HCT116 (cell line): ENCODE results near the gene C1orf105. TPM values are rescaled to one million over a fixed set of nuclear protein-coding genes. Genes with fewer than 3 reads are reported as not detected.

Experiments
- ATAC-seq: fragments of 200-7000 bp; cut with Tn5 transposase; 2 replicates; pipeline ENCODE4 v1.9.1; 2020; ENCODE audit warnings: mild to moderate bottlenecking, moderate library complexity
- BruUV-seq: library from RNA; stranded (reverse); fragments of 400-500 nt; replicated peaks from 2 replicates; lab custom pipeline; 2021; lab: Mats Ljungman, UMichigan
- CTCF ChIA-PET: fragments of 300-600 bp; sonication (Branson Sonifier 250); formaldehyde crosslinking; loops from one replicate; lab custom pipeline; 2021; ENCODE audit warnings: antibody characterized with exemption; lab: Charles Lee
- POLR2A ChIA-PET: fragments of 300-600, 350-600 bp; sonication (Branson Sonifier 250); formaldehyde crosslinking; loops from one replicate; lab custom pipeline; 2021; ENCODE audit warnings: antibody characterized with exemption; lab: Charles Lee
- RAD21 ChIA-PET, 2 experiments: fragments of 300-600 bp; sonication (Branson Sonifier 250); formaldehyde crosslinking; loops; one replicate each; lab custom pipeline; 2023; ENCODE audit warnings: low total read pairs in 2 of 2; ENCODE audit not compliant: uncharacterized antibody in 2 of 2, unreplicated experiment in 2 of 2, low non-redundant PET in 1 of 2; lab: Charles Lee
- DNase-seq: peaks from one replicate; pipeline ENCODE4 v3.0.0-alpha.2; 2010; ENCODE audit warnings: low read depth, low spot score
- H2AFZ ChIP-seq: fragments of 200-600 bp; shearing (Covaris generic), sonication (generic); 2 replicates; pipeline ENCODE4 v1.6.1; 2017; ENCODE audit warnings: low read depth, mixed run types, mixed read lengths, antibody characterized with exemption, low read length; ENCODE audit not compliant: poor library complexity, severe bottlenecking
- H3K27ac ChIP-seq: 2 replicates; pipeline ENCODE4 v1.5.1; 2012; ENCODE audit warnings: low read depth, low read length
- H3K27me3 ChIP-seq: fragments of 200-600 bp; sonication (generic); 2 replicates; pipeline ENCODE4 v1.6.1; 2016; ENCODE audit warnings: mixed run types, low read length, mixed read lengths; ENCODE audit not compliant: insufficient read depth
- H3K36me3 ChIP-seq, 2 experiments: fragments of 200-500 bp in 1 of 2; fragments of 200-600 bp in 1 of 2; sonication (Bioruptor generic) in 1 of 2; sonication (generic) in 1 of 2; 2 replicates each; pipeline versions ENCODE4 v1.5.1 to v1.6.1; 2014 to 2016; ENCODE audit warnings: low read length in 2 of 2, inconsistent platforms in 1 of 2, mixed read lengths in 1 of 2, mixed run types in 1 of 2; ENCODE audit not compliant: insufficient read depth in 2 of 2, control insufficient read depth in 1 of 2
- H3K4me1 ChIP-seq, 2 experiments: fragments of 200-600 bp in 1 of 2; sonication (generic) in 1 of 2; 2 replicates each; pipeline versions ENCODE4 v1.5.1 to v1.6.1; 2012 to 2017; ENCODE audit warnings: low read length in 2 of 2, inconsistent platforms in 1 of 2, mild to moderate bottlenecking in 1 of 2, mixed read lengths in 1 of 2, mixed run types in 1 of 2, moderate library complexity in 1 of 2; ENCODE audit not compliant: insufficient read depth in 2 of 2, control insufficient read depth in 1 of 2
- H3K4me2 ChIP-seq: fragments of 200-600 bp; sonication (generic); 2 replicates; pipeline ENCODE4 v1.6.1; 2017; ENCODE audit warnings: mixed run types, low read length, mixed read lengths
- H3K4me3 ChIP-seq, 2 experiments: fragments of 200-600 bp in 1 of 2; sonication (generic) in 1 of 2; replicated peaks in 1 of 2; 2 replicates each; pipeline ENCODE4 v1.5.1; 2011 to 2016; ENCODE audit warnings: low read length in 2 of 2, control low read depth in 1 of 2, low read depth in 1 of 2, mild to moderate bottlenecking in 1 of 2, mixed read lengths in 1 of 2, mixed run types in 1 of 2
- H3K79me2 ChIP-seq: fragments of 200-600 bp; sonication (generic); 2 replicates; pipeline ENCODE4 v1.6.1; 2017; ENCODE audit warnings: mild to moderate bottlenecking, mixed run types, low read length, moderate library complexity, mixed read lengths; ENCODE audit not compliant: insufficient read depth
- H3K9ac ChIP-seq: fragments of 200-600 bp; sonication (generic); 2 replicates; pipeline ENCODE4 v1.6.1; 2016; ENCODE audit warnings: low read length, mixed read lengths
- H3K9me2 ChIP-seq: fragments of 200-600 bp; sonication (generic), shearing (Covaris generic); 2 replicates; pipeline ENCODE4 v1.6.1; 2017; ENCODE audit warnings: mixed run types, mild to moderate bottlenecking, moderate library complexity; ENCODE audit not compliant: insufficient read depth
- H3K9me3 ChIP-seq, 2 experiments: fragments of 200-500 bp in 1 of 2; fragments of 200-600 bp in 1 of 2; sonication (Bioruptor generic) in 1 of 2; sonication (generic) in 1 of 2; 2 replicates each; pipeline ENCODE4 v1.6.1; 2014 to 2017; ENCODE audit warnings: low read length in 2 of 2, mixed read lengths in 2 of 2, inconsistent platforms in 1 of 2, low read depth in 1 of 2, mild to moderate bottlenecking in 1 of 2, mixed run types in 1 of 2, moderate library complexity in 1 of 2; ENCODE audit not compliant: control insufficient read depth in 1 of 2, insufficient read depth in 1 of 2
- H4K20me1 ChIP-seq: fragments of 200-600 bp; sonication (generic), shearing (Covaris generic); 2 replicates; pipeline ENCODE4 v1.6.1; 2017; ENCODE audit warnings: mixed run types, mild to moderate bottlenecking, moderate library complexity; ENCODE audit not compliant: insufficient read depth
- CBX3 ChIP-seq: IDR thresholded peaks from 2 replicates; pipeline ENCODE4 v1.6.1; 2012; ENCODE audit warnings: low read depth
- CEBPB ChIP-seq: IDR thresholded peaks from 2 replicates; pipeline ENCODE4 v1.6.1; 2012; ENCODE audit warnings: low read depth
- CTCF ChIP-seq, 3 experiments: fragments of 200-600 bp in 1 of 3; sonication (generic) in 1 of 3; IDR thresholded peaks in 2 of 3; conservative IDR thresholded peaks in 1 of 3; 2 replicates each; pipeline ENCODE4 v1.5.1; 2012 to 2017; ENCODE audit warnings: low read depth in 2 of 3, low read length in 2 of 3, antibody characterized with exemption in 1 of 3, borderline replicate concordance in 1 of 3, control low read depth in 1 of 3, mild to moderate bottlenecking in 1 of 3, mixed read lengths in 1 of 3, mixed run types in 1 of 3, moderate library complexity in 1 of 3; ENCODE audit not compliant: insufficient read depth in 1 of 3
- FOSL1 ChIP-seq: IDR thresholded peaks from 2 replicates; pipeline ENCODE4 v1.6.1; 2012; ENCODE audit warnings: low read depth
- POLR2AphosphoS5 ChIP-seq: IDR thresholded peaks from 2 replicates; pipeline ENCODE4 v1.6.1; 2011; ENCODE audit warnings: mild to moderate bottlenecking, low read depth, low read length, moderate library complexity
- SP1 ChIP-seq: IDR thresholded peaks from 2 replicates; pipeline ENCODE4 v1.6.1; 2012; ENCODE audit warnings: low read depth
- TCF7L2 ChIP-seq: IDR thresholded peaks from 2 replicates; pipeline ENCODE4 v1.7.0; 2011; ENCODE audit warnings: borderline replicate concordance, inconsistent platforms; ENCODE audit not compliant: insufficient read depth, insufficient read length; ENCODE audit errors: extremely low read depth
- ZBTB33 ChIP-seq: IDR thresholded peaks from 2 replicates; pipeline ENCODE4 v1.6.1; 2011; ENCODE audit warnings: mild to moderate bottlenecking, low read length, moderate library complexity; ENCODE audit not compliant: insufficient replicate concordance; ENCODE audit errors: extremely low read depth
- intact Hi-C: fragments of 100-400 bp; cut with micrococcal nuclease; formaldehyde crosslinking; loops from 2 replicates; pipeline ENCODE4 v1.10.0; 2022
- total RNA-seq: library from RNA; stranded (reverse); gene quantifications from one replicate; pipeline ENCODE4 v1.2.1, GENCODE V29; 2021; ENCODE audit not compliant: unreplicated experiment

The C1orf105 gene
- total RNA-seq, 1 experiment from 2014 or later = not detected

DNA sequence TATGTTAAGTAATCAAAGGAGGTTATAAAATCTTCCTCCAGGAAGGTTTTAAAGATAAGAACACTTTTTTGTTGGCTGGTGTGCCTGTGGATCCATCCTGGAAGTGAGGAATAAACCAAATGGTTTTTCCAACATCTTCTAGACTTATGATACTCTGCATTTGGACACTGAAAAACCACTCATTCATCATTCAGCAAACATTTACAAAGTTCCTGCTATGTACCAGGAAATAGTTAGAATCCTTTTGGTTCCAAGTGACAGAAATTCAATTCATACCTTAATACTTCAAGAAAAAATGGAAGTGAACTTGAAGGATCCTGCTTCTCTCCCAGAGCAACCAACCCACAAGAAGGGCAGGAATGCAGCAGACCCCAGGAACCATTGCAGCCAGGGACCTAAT lies 63.0 kb downstream of the C1orf105 start:
- Histone ChIP-seq H3K4me1 (peaks cover 13 to 20% of the 10 kb centered on the region in 2 experiments; a peak in 3 of 4 replicates), H4K20me1 (no peaks in the 10 kb centered on the region), H2AFZ (peak overlapping the region; percentile 7), H3K9me2 (no peaks in the 10 kb centered on the region), H3K4me2 (no peak overlapping the region), H3K36me3 (no peaks in the 10 kb centered on the region), H3K79me2 (no peaks in the 10 kb centered on the region), H3K9ac (no peak overlapping the region), H3K4me3 (no peak overlapping the region), H3K27me3 (no peaks in the 10 kb centered on the region), H3K27ac (no peak overlapping the region), H3K9me3 (no peaks in the 10 kb centered on the region)
- CTCF ChIA-PET = no interaction called here
- ATAC-seq = no peak
- RAD21 ChIA-PET = no interaction called here
- intact Hi-C loops = no loop called here
- POLR2A ChIA-PET = no interaction called here
- no peak for DNase-seq
- TF ChIP-seq FOSL1 (no peak), SP1 (no peak), CBX3 (no peak), ZBTB33 (no peak), TCF7L2 (no peak), CEBPB (no peak), CTCF (IDR thresholded peaks at IDR 0.05 in 2 of 3, conservative IDR thresholded peaks at IDR 0.05 in 1 of 3; ENCODE audit: borderline replicate concordance in 1 of 3, insufficient read depth in 1 of 3, low read depth in 2 of 3, low read length in 2 of 3) (no peak), POLR2AphosphoS5 (no peak)
- TF ChIP-seq, all 23 proteins: peak for 0
- no TSS peak for BruUV-seq
